Activated CD4-positive, alpha-beta T cell treated with anti-CD3 and anti-CD28 coated beads, Interleukin-2, amount 50 U/mL, for 4 hours (primary cell): ENCODE measurements around the gene ELOVL5.

Experiments
- DNase-seq, 2 experiments: peaks; one replicate each; pipeline ENCODE4 v3.0.0-alpha.2; 2020

ELOVL5 gene

DNA sequence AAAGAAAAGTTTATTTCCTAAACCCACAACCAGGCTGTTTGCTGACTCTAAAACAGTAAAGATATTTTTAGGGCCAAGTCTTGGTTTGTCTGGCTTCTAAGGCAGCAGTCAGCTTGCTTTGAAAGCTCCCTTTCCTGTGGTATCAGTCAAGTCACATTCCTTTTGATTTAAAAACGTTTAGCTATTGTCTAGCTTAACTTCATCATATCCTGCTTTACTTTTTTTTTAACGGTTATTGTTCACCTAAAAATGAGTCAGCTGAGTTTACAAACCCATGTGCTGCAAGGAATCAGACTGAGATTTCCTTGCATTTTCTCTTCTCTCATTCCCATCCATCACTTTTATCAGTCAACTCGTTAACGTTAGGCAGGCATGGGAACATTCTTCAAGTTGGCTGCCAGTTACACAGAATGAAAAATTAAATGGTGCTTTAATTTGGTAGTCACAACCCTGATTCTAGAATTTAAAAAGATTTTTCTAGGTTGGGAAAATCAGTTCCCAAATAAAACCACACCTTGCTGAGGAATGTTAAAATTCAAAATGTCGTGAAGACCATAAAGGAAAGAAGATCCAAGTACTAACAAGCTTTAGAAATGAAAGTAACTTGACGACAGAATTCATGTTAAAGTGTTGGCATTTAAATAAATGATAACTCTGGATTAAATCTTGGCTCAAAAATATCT is 45.9 kb downstream of the ELOVL5 start:
- DNase-seq, result no peak

- no peak for DNase-seq
Observed at GRCh38 chr6:53301801-53302537, 46.8 kb downstream of the ELOVL5 start.

DNA sequence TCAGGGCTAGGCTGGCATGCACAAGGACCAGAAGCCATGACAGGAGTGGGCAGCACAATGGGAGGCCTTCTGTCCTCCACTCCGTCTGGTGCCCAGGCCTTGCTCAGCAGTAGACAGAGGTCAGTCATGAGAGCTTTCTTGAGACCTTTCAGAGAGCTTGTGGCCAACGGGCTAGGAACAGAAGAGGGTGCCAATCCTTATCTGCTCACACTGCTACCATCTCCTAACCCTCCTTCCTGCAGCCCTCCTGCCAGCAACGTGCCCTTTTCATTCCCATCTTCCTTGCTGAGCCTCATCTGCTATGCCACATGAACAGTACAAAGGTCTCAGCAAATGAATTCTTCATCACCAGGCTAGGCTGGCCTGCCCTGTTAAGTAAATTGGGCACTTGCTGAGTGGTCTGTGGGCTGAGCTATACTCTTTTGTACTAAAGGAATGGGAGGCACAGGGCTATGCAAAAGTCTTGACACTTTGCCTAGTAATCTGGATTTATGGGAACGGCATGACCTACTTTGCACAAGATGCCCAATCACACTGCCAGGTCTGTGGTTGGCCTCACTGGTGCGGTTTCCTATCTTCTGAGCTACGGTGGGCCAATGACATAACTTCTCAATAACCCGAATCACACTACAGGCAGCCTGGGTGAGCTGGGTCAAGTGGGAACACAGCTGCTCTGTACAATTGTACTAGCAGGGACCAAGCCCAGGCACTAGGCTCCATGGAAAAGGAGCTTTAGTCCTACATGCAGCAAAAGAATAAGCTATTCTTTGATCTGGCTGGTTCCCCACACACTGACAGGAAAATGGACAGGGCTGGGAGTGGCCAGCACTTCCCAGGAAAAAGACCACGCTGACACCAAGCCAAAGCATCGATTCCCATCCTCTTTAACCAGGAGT is 47.8 kb downstream of the ELOVL5 start:
- DNase-seq, result no peak

- DNase-seq, result no peak
Observed at GRCh38 chr6:53299331-53300005, 49.3 kb downstream of the ELOVL5 start.

DNA sequence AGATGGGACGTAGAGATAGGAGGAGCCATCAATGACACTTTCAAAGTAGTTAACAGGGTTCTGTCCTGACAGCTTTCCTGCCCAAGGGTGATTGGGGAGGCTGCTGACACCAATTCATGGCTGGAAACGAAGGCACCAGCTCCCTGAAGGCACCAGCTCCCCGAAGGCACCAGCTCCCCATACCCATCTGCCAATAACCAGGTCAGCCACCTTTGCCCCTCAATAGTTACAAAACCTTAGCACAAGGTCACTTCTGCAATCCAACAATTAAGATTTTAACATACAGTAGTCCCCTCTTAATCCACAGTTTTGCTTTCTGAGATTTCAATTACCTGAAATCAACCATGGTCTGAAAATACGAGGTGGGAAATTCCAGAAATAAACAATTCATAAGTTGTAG is 51.7 kb downstream of the ELOVL5 start:
- no peak for DNase-seq

GRCh38 chr6:53295176-53295575 is 53.6 kb downstream of the ELOVL5 start:
- DNase-seq, result no peak

DNA sequence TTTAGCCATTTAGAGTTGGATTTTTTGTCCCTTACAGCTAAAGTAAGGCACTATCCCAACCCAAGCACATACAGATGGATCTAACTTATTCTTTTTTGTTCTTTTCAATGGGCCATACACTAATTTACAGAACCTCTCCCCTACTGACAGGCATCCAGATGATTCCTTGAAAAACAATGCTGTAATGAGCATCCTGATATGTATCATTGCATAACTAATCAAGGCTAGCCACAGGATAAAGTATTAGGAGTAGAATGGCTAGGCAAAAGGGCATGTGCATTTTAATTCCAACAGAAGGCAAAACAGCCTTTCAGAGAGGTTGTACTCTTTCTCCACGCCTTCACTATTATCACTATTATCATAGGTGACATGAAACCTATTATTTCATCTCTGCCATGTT is 54.1 kb downstream of the ELOVL5 start:
- DNase-seq, result no peak

GRCh38 chr6:53294095-53294494 is 54.7 kb downstream of the ELOVL5 start:
- DNase-seq, result no peak

GRCh38 chr6:53293691-53294090 is 55.1 kb downstream of the ELOVL5 start:
- DNase-seq, result no peak

DNA sequence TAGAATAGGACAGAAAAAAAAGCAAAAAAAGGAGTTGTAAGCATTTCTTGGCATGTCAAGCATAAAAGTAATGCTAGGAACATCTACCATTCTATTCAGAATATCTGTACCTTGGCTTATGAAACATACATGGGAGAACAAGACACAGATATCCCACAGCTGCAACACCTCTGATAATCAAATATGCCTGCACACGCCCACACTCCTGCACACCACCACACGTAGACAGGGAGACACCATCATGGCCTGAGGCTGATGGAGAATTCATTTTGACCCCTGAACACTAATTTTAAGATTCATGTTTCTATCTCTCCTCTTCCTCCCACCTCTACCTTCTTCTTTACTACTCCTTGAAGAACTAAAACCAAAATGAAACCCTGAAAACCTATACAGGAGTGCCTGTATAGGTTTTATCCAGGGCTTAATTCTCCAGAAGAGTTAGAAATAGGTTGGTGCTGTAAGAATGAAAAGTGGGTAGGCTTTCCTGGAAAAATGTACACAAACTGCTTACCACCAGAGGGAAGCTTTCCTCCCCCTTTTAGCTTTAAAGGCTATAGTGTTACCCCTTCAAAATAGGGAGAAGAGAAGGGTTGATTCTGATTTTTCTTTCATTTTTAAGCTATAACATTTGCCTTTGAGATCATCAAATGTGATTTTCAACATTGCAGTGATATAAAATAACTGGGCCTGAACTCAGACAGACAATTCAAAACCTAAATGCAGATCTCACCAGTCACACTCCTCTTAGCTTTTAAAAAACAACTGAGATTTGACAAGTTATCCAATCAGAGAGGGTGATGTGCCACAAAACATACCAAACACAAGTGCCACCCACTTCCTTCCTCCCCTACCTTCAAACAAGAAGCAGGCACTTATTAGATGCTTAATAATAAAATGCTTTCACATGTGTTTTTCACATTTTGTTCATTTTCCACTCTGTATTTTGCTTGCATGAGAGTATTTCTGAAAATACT is 57.9 kb downstream of the ELOVL5 start:
- DNase-seq, result no peak

GRCh38 chr6:53287336-53288225 is 61.2 kb downstream of the ELOVL5 start:
- DNase-seq, result no peak

- no peak for DNase-seq
Observed at GRCh38 chr6:53284901-53285300, 63.8 kb downstream of the ELOVL5 start.

DNA sequence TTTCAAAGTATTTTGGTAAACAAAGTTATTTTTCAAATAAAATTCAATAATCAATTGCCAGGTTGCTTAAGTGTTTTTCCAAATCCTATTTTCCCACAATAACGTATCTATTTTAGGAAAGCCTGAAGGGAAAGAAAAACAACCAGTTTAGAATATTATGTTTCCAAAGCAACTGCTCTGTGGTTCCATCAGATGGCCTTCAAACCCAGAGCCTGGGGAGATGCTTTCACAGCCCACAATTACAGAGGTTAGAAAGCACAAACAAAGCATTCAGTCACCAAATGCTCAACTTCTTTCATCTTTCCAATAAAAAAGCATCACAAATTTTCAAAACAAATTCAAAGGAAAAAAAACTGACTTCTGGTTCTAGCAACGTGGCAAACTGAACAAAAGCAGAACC is 66.0 kb downstream of the ELOVL5 start:
- no peak for DNase-seq

GRCh38 chr6:53282234-53282633 is 66.5 kb downstream of the ELOVL5 start:
- DNase-seq, result no peak

GRCh38 chr6:53281518-53282215 is 67.1 kb downstream of the ELOVL5 start:
- no peak for DNase-seq

DNA sequence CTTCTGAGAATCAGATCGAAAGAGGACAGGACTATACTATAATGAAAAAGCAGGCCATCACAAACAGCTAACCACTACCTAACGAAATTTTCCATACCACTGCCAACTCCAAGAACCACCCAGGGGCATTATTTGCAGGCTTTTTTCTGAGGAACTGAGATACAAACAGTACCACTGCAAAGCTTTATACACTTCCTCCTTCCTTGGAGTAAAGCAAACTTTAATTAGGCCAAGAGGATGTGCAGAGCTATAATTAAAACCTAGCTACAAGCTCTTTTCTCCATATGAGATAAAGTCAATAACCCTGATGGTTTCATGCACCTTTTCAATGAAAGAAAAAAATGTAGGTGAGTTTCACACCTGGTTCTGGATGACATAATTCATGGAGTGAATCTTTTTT is 68.5 kb downstream of the ELOVL5 start:
- DNase-seq, result no peak

DNA sequence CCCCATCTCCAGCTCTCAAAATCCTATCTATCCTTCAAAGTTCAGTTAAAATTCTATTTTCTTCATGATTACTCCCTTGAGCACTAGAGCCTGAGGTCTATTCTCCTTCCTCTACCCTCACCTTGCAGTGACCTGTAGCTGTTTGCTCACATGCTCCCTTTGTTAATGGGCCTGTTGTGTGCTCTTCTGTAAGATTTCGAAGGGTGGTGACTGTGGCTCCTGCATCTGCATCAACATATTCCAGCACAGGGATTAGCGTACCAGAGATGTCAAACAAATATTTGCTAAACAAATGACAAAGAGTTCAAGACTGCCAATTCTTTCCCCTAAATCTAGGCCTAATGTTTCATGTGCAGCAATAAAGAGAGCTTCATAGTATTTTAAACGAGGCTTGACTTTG is 69.5 kb downstream of the ELOVL5 start:
- DNase-seq, result no peak

- DNase-seq, result no peak
Observed at GRCh38 chr6:53273370-53273769, 75.4 kb downstream of the ELOVL5 start.

- DNase-seq, result no peak
Observed at GRCh38 chr6:53269827-53270226, 78.9 kb downstream of the ELOVL5 start.
